GM13976 (cell line): Measurements from ENCODE around the gene GALNT2.

ENCODE experiments used
- DNase-seq: peaks from one replicate; pipeline ENCODE4 v3.0.0; 2012; ENCODE audit warnings: low spot score
- in situ Hi-C: fragments of 300-500 bp; cut with MboI; formaldehyde crosslinking; loops from one replicate; pipeline ENCODE4 v1.12.0; 2022; ENCODE audit warnings: low sequenced_read_pairs, mixed read lengths, inconsistent platforms; ENCODE audit not compliant: unreplicated experiment
- TF ChIP-seq, protein P1 (sequence below): IDR thresholded peaks from 2 replicates; pipeline ENCODE4 v1.5.1; 2012; ENCODE audit warnings: borderline replicate concordance, mild to moderate bottlenecking; ENCODE audit not compliant: insufficient read depth; ENCODE audit errors: extremely low read depth, missing control alignments, control extremely low read depth

The GALNT2 gene

DNA sequence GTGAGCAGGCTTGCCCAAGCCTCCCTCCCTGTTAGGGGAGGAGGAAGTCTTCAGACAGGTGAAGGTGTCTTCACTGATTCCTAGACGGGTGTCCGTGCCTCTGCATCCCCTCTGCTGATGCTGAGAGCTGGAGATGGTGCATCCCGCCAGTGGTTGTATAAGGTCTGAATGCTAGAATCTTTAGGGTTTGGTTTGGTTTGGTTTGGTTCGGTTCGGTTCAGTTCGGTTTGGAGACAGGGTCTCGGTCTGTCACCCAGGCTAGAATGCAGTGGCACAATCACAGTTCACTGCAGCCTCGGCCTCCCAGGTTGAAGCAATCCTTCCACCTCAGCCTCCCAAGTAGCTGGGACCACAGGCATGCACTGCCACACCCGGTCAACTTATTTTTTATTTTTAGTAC is 205.5 kb downstream of the GALNT2 start:
- in situ Hi-C loops, result no loop called here
- TF ChIP-seq, protein P1, sequence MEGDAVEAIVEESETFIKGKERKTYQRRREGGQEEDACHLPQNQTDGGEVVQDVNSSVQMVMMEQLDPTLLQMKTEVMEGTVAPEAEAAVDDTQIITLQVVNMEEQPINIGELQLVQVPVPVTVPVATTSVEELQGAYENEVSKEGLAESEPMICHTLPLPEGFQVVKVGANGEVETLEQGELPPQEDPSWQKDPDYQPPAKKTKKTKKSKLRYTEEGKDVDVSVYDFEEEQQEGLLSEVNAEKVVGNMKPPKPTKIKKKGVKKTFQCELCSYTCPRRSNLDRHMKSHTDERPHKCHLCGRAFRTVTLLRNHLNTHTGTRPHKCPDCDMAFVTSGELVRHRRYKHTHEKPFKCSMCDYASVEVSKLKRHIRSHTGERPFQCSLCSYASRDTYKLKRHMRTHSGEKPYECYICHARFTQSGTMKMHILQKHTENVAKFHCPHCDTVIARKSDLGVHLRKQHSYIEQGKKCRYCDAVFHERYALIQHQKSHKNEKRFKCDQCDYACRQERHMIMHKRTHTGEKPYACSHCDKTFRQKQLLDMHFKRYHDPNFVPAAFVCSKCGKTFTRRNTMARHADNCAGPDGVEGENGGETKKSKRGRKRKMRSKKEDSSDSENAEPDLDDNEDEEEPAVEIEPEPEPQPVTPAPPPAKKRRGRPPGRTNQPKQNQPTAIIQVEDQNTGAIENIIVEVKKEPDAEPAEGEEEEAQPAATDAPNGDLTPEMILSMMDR, result no peak
- no peak for DNase-seq

DNA sequence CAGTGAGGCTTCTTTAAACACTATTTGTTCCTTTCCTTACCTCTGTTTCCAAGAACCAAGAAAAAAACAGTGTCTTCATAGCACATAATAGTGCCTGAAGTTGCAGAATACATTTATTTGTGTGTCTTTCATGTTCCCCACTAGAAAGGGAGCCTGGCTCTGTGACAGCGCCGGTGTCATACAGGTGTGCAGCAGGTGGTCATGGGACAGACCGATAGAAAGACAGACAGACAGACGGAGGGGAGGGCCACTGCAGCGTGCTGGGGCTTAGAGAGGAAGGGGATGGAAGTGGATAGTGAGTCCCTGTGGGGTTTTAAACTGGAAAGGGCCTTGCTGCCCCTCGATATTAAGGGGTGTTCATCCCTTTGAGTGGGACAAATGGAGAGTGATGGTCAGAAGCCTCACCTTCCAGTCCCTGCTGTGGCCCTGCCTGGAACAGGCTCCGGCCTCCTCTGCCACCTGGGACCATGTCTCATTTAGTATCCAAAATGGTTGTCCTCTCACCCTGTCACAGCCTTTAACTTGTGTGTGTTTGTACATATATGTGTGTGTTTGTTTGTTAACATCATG is 206.2 kb downstream of the GALNT2 start:
- DNase-seq, result no peak
- in situ Hi-C loops, result no loop called here
- TF ChIP-seq, protein P1, result no peak

DNA sequence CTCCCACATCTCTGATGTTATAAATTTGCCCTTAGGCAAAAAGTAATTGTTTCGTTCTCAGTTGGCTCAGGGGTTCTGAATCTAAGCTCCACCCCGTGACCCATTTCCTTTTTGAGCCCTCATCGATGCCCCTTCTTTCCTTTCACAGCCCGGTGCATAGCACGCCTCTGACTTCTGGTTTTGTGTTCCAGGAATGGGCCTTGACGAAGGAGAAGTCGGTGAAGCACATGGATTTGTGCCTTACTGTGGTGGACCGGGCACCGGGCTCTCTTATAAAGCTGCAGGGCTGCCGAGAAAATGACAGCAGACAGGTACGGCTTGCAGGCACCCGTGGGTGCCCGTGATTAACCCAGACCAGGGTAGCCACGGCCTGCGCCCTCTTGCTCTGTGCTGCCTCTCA is 207.2 kb downstream of the GALNT2 start:
- TF ChIP-seq, protein P1, result no peak
- DNase-seq, result no peak
- in situ Hi-C loops, result no loop called here

DNA sequence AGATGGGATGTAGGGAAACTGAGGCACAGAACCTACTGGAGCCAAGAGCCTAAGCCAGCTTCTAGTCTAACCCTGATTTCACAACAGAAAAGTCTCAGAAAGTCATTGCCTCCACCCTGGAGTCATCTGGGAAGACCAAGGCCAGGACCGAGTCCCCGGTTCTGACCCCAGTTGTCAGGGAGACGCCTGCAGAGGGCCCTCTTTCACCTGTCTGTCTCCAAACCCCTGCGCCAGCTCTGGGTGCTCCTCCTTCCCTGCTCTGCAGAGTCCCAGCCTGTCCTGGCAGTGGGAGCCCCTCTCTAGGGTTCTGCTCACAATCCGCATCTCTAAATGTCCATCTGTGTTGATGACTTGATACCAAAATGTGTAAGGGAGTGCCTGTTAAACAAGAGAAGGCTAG is 209.4 kb downstream of the GALNT2 start:
- no peak for DNase-seq
- in situ Hi-C loops, result no loop called here
- TF ChIP-seq, protein P1, result no peak

DNA sequence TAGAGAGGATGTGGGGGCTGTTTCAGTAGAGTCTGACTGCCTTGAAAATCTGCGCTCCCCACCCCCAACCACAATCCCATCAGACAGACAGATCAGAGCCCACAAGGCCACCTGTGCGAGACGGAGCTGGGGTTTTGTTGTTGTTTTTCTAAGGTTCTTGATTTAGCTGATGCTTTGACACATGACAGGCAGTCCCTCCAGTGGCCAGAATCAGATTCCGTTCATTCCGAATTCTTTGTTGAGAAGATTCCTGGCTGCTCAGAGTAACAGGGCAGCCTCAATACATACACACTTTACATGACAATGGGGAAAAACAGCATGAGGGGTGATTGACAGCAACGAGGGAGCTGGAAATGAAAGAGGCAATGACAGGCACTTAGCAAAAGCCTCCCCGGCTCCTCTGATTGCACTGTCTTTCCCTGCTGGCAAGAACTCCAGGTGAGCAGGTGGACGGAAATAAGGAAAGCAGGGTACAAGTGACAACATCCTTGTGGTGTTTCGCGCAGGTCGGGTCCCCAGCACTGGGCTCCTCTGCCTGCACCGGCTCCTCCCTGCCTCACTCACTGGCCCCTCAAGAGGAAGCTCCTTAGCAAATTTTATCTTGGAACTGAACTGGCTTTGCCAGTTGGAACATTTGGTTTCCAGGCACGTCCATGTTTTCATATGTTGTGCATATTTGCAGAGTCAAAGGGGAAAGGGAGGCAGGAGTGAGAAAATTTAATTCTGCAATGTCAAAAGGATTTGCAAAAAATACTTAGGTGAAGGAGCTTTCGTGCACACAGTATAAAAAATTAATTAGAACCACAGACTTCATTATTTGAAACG is 210.4 kb downstream of the GALNT2 start:
- TF ChIP-seq, protein P1, result no peak
- in situ Hi-C loops, result no loop called here
- DNase-seq, result no peak

DNA sequence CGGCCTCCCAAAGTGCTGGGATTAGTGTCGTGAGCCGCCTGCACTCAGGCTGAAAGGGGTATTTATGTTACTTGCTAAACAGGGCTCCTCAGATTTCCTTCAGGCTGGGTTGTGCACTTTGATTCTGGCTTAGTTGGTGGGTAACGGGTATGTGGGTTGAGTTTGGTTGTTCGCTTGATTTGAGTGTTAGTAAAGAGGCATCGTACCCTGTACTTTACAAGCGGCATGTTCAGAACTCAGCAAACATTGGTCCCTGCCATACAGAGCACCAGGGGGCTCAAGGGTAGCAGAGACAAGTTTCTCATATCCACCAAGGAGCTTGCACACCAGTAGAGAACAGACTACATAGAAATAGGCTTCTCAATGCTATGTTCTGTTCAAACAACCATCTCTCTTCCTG is 211.3 kb downstream of the GALNT2 start:
- DNase-seq, result no peak
- TF ChIP-seq, protein P1, result no peak
- in situ Hi-C loops, result no loop called here
